GM21786 (cell line): ENCODE data around the gene TMEM238.
"Not testable (repeated sequence)": the region's sequence is repeated elsewhere in the genome, so short reads cannot be mapped to it uniquely, and the experiment has no call there.

ENCODE experiments used
- ATAC-seq: cut with Tn5 transposase; IDR thresholded peaks from one replicate; pipeline ENCODE4 v1.9.1; 2021; ENCODE audit not compliant: unreplicated experiment

Gene TMEM238

DNA sequence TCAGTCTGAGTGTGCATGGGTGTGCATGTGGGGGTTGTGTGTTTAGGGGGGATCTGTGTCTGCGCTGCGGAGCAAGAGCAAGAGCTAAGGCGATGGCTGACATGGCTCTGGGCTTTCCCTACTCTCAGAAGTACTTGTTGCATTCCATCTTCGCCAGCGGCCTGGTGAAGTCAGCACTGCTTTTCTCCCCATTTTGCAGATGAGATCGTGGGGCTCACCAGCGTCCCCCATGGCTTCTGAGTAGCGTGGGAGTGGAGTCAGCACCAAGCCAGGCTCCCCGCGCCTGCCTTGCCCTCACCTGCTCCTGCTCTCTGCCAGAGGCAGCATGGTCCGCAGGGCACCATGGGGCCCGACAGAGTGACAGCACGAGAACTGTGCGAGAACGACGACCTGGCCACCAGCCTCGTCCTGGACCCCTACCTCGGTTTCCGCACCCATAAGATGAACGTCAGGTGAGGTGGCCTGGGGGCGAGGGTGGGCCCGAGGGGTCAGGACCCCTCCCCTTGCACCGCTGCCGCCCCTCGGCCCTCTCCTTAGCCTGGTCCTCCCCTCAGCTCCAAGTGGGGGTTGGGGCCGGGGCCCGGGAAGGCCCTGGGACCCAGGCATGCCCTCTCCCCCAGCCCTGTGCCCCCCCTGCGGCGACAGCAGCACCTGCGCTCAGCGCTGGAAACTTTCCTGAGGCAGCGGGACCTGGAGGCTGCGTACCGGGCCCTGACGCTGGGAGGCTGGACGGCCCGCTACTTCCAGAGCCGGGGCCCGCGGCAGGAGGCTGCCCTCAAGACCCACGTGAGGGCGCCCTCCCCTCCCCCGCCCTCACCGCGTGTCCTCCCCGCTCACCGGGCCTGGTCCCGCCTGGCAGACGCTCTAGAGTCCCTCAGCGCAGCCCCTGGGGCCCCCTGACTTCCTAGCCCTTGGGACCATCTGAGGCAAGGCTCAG lies 42.2 kb downstream of the TMEM238 start:
- no peak for ATAC-seq

DNA sequence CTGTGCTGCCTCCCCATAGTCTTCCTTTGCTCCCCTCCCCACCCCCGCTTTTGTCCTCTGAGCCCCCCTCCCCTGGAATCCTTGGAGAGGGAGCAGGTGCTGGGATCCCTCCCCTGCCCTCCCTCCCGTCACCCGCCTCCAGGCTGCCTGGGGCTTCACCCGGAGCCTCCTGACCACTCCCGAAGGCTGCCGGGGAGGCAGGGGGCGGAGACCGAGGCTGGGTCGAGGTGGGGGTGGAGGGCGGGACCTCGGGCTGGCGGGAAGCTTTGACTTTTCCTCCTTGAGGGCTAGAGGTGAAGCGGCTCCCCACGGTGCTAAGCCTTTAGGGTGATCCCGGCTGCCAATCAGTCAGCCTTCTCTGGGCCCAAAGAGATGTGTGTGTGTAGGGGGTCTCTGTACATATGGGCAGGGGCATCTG lies 42.9 kb downstream of the TMEM238 start:
- no peak for ATAC-seq

DNA sequence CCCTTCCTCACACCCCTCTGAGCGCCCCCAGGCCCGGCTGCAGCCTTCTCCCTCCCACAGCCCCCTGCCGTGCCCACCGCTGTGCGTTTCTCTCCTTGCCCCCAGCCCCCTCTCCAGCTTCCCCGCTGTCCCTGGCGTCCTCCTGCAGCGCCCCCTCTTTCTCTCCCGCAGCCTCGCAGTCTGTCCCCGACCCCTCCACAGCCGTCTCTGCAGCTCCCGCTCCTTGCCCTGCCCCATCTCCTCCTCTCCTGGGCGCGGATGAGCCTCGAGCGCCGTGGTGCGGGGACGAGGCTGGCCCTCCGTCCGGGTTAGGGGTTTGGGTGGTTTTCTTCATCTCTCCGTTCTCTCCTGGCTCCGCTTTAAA lies 43.3 kb downstream of the TMEM238 start:
- no peak for ATAC-seq

DNA sequence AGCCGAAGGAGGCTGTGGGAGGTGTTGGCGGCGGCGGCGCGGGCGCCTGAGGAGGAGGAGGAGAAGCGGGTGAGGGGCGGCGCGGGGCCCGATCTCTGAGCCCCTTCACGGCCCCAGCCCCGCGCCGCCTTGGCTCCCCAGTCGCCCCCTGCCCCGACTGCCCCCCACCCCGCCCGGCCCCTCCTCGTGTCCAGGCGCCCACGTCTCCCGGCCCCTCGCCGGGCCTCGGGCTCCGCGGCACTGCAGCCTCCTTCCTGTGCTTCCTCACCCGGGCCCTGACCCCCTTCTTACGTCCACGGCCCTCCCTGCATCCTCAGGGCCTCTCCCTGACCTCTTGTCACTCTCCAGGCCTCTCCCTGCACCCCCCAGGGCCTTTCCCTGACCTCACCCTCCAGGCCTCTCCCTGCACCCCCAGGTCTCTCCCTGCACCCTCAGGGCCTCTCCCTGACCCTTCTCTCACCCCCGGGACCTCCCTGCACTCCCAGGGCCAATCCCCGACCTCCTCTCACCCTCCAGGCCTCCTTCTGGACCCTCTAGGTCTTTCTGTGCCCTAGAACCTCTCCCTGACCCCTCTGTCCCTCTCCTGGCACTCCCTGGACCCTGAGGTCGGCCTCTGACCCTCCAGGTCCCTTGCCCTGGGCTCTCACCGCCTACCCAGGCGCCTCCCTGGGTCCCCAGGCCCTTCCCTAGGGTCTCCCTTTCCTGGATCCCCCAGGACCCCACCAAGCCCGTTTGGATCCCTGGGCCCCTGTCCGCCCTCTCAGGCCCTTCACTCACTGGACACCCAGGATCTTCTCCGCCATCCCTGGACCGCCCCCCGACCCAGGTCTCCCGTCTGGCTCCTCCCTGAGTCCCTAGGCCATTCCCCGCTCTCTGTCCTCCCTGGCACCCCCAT lies 44.0 kb downstream of the TMEM238 start:
- ATAC-seq, result no peak

DNA sequence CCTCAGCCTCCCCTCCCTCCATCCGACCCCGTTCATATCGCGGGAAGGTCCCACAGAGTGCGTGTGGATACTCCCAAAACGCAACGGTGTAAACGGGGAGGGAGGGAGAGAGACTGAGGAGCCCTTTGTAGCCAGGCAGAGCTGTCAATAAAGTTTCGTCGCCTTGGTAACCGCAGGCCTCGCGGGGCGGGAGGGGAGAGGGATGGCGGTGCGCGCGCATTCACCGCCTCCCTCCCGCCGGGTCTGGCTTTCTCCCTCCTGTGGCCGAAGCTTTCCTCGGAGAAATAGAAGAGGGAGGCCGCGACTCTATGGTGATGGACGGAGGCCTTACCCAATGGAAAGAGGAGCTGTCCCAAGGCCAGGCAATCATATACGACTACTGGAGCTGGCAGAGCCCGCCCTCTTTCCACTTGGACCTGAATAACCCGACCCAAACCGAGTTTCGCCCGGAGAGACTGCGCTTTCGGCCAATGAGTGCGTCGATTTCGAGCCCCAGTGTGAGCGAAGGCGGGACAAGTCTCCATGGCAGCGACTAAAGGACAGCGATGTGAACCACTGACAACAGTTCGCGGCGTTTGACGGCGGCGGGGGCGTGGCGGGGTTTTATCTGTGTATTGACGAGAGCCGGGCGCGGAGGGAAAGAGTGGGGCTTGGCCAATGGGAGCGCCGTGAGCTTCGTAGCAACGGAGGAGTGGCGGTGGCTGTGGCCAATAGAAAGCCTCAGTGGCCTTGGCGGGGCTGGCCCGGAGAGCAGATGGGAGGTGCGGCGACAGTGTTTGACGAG lies 44.8 kb downstream of the TMEM238 start, which contains the start of gene KMT5C:
KMT5C (plus strand) TSS at position 772 of the 784 bp plus-strand sequence. CDS start 2,061 bp downstream, outside the sequence.
- ATAC-seq, result peak; percentile 76

DNA sequence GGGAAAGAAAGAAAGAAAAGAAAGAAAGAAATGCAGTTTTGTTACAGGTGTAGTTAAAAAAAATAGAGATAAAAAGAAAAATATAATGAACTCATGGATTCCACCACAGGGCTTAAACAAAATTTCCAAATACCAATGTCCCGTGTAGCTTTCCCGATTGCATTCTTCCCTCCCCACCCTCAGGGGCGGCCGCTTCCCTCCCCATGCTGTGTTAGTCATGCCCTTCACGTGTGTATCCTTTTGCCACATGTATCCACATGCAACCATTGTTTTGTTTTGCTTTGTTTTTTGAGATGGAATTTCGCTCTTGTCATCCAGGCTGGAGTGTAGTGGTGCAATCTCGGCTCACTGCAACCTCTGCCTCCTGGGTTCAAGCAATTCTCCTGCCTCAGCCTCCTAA lies 48.0 kb downstream of the TMEM238 start:
- no peak for ATAC-seq

DNA sequence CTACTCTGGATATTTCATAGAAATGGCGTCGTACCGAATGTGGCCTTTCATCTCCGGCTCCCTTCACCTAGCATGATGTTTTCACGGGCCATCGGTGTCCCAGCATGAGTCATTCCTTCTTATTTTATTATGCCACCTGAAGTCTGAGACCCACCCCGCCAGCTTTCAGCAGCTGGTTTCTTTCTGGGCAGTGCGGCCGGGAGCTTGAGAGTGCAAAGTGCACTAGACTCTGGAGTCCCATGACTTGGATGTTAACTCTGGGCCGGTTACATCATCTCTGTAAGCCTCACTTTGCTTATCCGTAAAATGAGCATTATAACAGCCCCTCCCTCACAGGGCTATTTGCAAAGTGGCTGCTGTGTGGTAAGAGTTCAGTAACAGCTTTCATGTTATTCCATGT lies 50.2 kb downstream of the TMEM238 start:
- no peak for ATAC-seq

DNA sequence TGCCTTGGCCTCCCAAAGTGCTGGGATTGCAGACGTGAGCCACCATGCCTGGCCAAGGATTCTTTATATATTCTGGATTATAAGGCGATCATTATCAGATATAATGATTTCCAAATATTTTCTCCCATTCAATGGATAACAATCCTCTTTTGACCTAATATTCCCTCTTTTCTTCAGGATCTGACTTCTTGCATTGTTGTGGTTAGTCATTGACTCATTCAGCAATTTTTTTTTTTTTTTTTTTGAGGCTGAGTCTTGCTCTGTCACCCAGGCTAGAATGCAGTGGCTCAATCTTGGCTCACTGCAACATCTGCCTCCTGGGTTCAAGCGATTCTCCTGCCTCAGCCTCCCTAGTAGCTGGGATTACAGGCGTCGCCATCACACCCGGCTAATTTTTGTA lies 54.3 kb downstream of the TMEM238 start:
- ATAC-seq, result not testable (repeated sequence)
